ENCODE results near the gene IRX4.

IRX4 gene

DNA sequence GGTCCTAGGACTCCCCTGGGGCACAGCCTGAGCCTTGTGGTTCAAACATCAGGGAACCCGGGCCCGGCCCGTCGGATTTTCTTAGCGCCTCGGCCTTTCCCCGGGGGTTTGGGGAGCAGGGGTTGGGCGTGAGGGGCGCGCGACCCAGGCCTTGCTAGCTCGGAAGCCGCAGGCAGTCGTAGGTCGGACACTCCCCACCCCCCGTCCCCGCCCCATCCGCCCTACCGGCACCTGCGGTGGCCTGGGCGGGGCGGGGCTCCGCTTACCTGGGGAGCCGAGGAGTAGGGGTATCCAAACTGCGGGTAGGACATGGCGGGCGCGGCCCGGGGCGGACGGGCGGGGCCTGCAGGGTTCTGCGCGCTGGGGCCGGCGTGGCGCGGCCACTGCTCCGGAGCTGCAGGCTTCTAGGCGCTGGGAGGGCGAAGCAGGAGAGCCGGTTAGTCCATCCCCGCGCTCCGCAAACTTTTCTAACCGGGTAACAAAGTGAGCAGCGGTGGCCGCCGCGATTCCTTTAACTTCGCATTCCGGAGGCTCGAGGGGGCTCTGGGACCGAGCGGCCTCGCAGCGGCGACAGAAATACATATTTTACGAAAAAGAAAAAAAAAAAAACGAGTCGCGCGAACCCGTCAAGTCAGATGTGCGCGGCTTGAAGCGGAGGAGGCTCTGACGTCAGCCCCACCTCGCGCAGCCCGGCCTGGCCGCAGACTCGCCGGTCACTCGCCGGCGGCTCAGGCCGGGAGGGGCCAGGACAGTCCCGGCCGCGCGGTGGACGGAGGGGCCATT lies at the start of gene IRX4:
Gene IRX4, minus strand, starts transcription at position 589 of the 783 bp plus-strand sequence. Its CDS starts 278 bp downstream, at position 311.
- DNase-seq (ENCODE audit: low spot score): peak; percentile 66
- no peak for TF ChIP-seq CTCF (IDR thresholded peaks at IDR 0.05; ENCODE audit: extremely low read depth, insufficient read depth, missing control alignments)
- in situ Hi-C loops (cut with MboI; ENCODE audit: low pct_unique_long_range_greater_than_20kb, low sequenced_read_pairs, unreplicated experiment): no loop called here

- TF ChIP-seq CTCF (IDR thresholded peaks at IDR 0.05; ENCODE audit: extremely low read depth, insufficient read depth, missing control alignments): no peak
- in situ Hi-C loops (cut with MboI; ENCODE audit: low pct_unique_long_range_greater_than_20kb, low sequenced_read_pairs, unreplicated experiment): no loop called here
- peak; percentile 39 for DNase-seq (ENCODE audit: low spot score)
Observed at GRCh38 chr5:1931604-1932231, 49.0 kb upstream of the IRX4 start.

- DNase-seq (ENCODE audit: low spot score): peak; percentile 43
- no peak for TF ChIP-seq CTCF (IDR thresholded peaks at IDR 0.05; ENCODE audit: extremely low read depth, insufficient read depth, missing control alignments)
- in situ Hi-C loops (cut with MboI; ENCODE audit: low pct_unique_long_range_greater_than_20kb, low sequenced_read_pairs, unreplicated experiment): no loop called here
Observed at GRCh38 chr5:1930880-1931603, 48.3 kb upstream of the IRX4 start.

DNA sequence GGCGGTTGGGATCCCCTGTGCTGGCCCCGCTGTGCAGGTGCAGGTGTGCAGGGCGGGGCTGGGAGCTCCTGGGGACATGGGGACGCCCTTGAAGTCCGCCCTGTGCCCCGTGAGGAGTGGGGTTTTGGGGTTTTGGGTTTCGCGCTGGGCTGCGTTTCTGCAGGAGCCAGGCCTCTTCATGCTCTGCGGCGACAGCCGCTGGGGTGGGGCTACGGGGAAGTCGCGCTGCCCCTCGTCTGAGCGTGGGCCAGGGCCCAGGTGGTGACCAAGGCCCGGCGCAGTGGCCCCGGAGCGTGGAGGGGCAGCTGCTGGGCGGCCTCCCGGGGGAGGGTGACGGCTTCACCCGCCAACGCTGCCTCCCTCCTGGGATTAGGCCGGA lies 47.8 kb upstream of the IRX4 start:
- DNase-seq (ENCODE audit: low spot score): peak; percentile 36
- in situ Hi-C loops (cut with MboI; ENCODE audit: low pct_unique_long_range_greater_than_20kb, low sequenced_read_pairs, unreplicated experiment): no loop called here
- no peak for TF ChIP-seq CTCF (IDR thresholded peaks at IDR 0.05; ENCODE audit: extremely low read depth, insufficient read depth, missing control alignments)

DNA sequence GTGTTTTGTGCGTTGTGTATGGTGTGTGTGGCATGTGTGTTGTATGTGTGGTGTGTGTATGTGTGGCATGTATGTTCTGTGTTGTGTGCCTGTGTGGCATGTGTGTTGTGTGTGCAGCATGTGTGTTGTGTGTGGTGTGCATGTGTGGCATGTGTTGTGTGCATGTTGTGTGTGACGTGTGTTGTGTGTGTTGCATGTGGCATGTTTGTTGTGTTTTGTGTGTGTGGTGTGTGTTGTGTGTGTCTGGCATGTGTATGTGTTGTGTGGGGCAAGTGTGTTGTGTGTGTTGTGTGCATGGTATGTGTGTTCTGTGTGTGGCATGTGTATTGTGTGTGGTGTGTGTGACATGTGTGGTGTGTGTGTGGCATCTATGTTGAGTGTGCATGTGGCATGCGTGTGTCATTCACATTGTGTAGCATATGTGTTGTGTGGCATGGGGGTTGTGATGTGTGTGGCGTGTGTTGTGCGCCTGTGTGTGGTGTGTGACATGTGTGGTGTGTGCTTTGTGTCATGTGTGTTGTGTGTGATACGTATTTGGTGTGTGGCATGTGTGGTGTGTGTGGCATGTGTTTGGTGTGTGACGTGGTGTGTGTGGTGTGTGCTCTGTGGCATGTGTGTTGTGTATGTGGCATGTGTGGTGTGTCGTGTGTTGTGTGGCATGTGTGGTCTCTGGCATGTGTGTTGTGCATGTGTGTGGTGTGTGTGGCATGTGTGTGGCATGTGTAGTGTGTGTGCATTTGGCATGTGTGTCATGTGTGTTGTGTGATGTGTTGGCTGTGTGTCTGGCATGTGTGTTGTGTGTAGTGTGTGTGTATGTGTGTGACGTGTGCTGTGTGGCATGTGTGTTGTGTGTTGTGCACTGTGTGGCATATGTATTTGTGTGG lies 46.6 kb upstream of the IRX4 start:
- in situ Hi-C loops (cut with MboI; ENCODE audit: low pct_unique_long_range_greater_than_20kb, low sequenced_read_pairs, unreplicated experiment): no loop called here
- no peak for TF ChIP-seq CTCF (IDR thresholded peaks at IDR 0.05; ENCODE audit: extremely low read depth, insufficient read depth, missing control alignments)
- no peak for DNase-seq (ENCODE audit: low spot score)
